HCT116 (cell line): ENCODE measurements around the gene DENND4B. TPM values are rescaled to one million over a fixed set of nuclear protein-coding genes. Genes with fewer than 3 reads are reported as not detected.

Experiments used
- ATAC-seq: fragments of 200-7000 bp; cut with Tn5 transposase; 2 replicates; pipeline ENCODE4 v1.9.1; 2020; ENCODE audit warnings: mild to moderate bottlenecking, moderate library complexity
- BruUV-seq: library from RNA; stranded (reverse); fragments of 400-500 nt; replicated peaks from 2 replicates; lab custom pipeline; 2021; lab: Mats Ljungman, UMichigan
- CTCF ChIA-PET: fragments of 300-600 bp; sonication (Branson Sonifier 250); formaldehyde crosslinking; loops from one replicate; lab custom pipeline; 2021; ENCODE audit warnings: antibody characterized with exemption; lab: Charles Lee
- POLR2A ChIA-PET: fragments of 300-600, 350-600 bp; sonication (Branson Sonifier 250); formaldehyde crosslinking; loops from one replicate; lab custom pipeline; 2021; ENCODE audit warnings: antibody characterized with exemption; lab: Charles Lee
- RAD21 ChIA-PET, 2 experiments: fragments of 300-600 bp; sonication (Branson Sonifier 250); formaldehyde crosslinking; loops; one replicate each; lab custom pipeline; 2023; ENCODE audit warnings: low total read pairs in 2 of 2; ENCODE audit not compliant: uncharacterized antibody in 2 of 2, unreplicated experiment in 2 of 2, low non-redundant PET in 1 of 2; lab: Charles Lee
- DNase-seq: peaks from one replicate; pipeline ENCODE4 v3.0.0-alpha.2; 2010; ENCODE audit warnings: low read depth, low spot score
- H2AFZ ChIP-seq: fragments of 200-600 bp; shearing (Covaris generic), sonication (generic); 2 replicates; pipeline ENCODE4 v1.6.1; 2017; ENCODE audit warnings: low read depth, mixed run types, mixed read lengths, antibody characterized with exemption, low read length; ENCODE audit not compliant: poor library complexity, severe bottlenecking
- H3K27ac ChIP-seq: 2 replicates; pipeline ENCODE4 v1.5.1; 2012; ENCODE audit warnings: low read depth, low read length
- H3K27me3 ChIP-seq: fragments of 200-600 bp; sonication (generic); 2 replicates; pipeline ENCODE4 v1.6.1; 2016; ENCODE audit warnings: mixed run types, low read length, mixed read lengths; ENCODE audit not compliant: insufficient read depth
- H3K36me3 ChIP-seq, 2 experiments: fragments of 200-500 bp in 1 of 2; fragments of 200-600 bp in 1 of 2; sonication (Bioruptor generic) in 1 of 2; sonication (generic) in 1 of 2; 2 replicates each; pipeline versions ENCODE4 v1.5.1 to v1.6.1; 2014 to 2016; ENCODE audit warnings: low read length in 2 of 2, inconsistent platforms in 1 of 2, mixed read lengths in 1 of 2, mixed run types in 1 of 2; ENCODE audit not compliant: insufficient read depth in 2 of 2, control insufficient read depth in 1 of 2
- H3K4me1 ChIP-seq, 2 experiments: fragments of 200-600 bp in 1 of 2; sonication (generic) in 1 of 2; 2 replicates each; pipeline versions ENCODE4 v1.5.1 to v1.6.1; 2012 to 2017; ENCODE audit warnings: low read length in 2 of 2, inconsistent platforms in 1 of 2, mild to moderate bottlenecking in 1 of 2, mixed read lengths in 1 of 2, mixed run types in 1 of 2, moderate library complexity in 1 of 2; ENCODE audit not compliant: insufficient read depth in 2 of 2, control insufficient read depth in 1 of 2
- H3K4me2 ChIP-seq: fragments of 200-600 bp; sonication (generic); 2 replicates; pipeline ENCODE4 v1.6.1; 2017; ENCODE audit warnings: mixed run types, low read length, mixed read lengths
- H3K4me3 ChIP-seq, 2 experiments: fragments of 200-600 bp in 1 of 2; sonication (generic) in 1 of 2; replicated peaks in 1 of 2; 2 replicates each; pipeline ENCODE4 v1.5.1; 2011 to 2016; ENCODE audit warnings: low read length in 2 of 2, control low read depth in 1 of 2, low read depth in 1 of 2, mild to moderate bottlenecking in 1 of 2, mixed read lengths in 1 of 2, mixed run types in 1 of 2
- H3K79me2 ChIP-seq: fragments of 200-600 bp; sonication (generic); 2 replicates; pipeline ENCODE4 v1.6.1; 2017; ENCODE audit warnings: mild to moderate bottlenecking, mixed run types, low read length, moderate library complexity, mixed read lengths; ENCODE audit not compliant: insufficient read depth
- H3K9ac ChIP-seq: fragments of 200-600 bp; sonication (generic); 2 replicates; pipeline ENCODE4 v1.6.1; 2016; ENCODE audit warnings: low read length, mixed read lengths
- H3K9me2 ChIP-seq: fragments of 200-600 bp; sonication (generic), shearing (Covaris generic); 2 replicates; pipeline ENCODE4 v1.6.1; 2017; ENCODE audit warnings: mixed run types, mild to moderate bottlenecking, moderate library complexity; ENCODE audit not compliant: insufficient read depth
- H3K9me3 ChIP-seq, 2 experiments: fragments of 200-500 bp in 1 of 2; fragments of 200-600 bp in 1 of 2; sonication (Bioruptor generic) in 1 of 2; sonication (generic) in 1 of 2; 2 replicates each; pipeline ENCODE4 v1.6.1; 2014 to 2017; ENCODE audit warnings: low read length in 2 of 2, mixed read lengths in 2 of 2, inconsistent platforms in 1 of 2, low read depth in 1 of 2, mild to moderate bottlenecking in 1 of 2, mixed run types in 1 of 2, moderate library complexity in 1 of 2; ENCODE audit not compliant: control insufficient read depth in 1 of 2, insufficient read depth in 1 of 2
- H4K20me1 ChIP-seq: fragments of 200-600 bp; sonication (generic), shearing (Covaris generic); 2 replicates; pipeline ENCODE4 v1.6.1; 2017; ENCODE audit warnings: mixed run types, mild to moderate bottlenecking, moderate library complexity; ENCODE audit not compliant: insufficient read depth
- CEBPB ChIP-seq: IDR thresholded peaks from 2 replicates; pipeline ENCODE4 v1.6.1; 2012; ENCODE audit warnings: low read depth
- FOSL1 ChIP-seq: IDR thresholded peaks from 2 replicates; pipeline ENCODE4 v1.6.1; 2012; ENCODE audit warnings: low read depth
- SIN3A ChIP-seq: IDR thresholded peaks from 2 replicates; pipeline ENCODE4 v1.6.1; 2012; ENCODE audit warnings: low read depth
- SRF ChIP-seq: IDR thresholded peaks from 2 replicates; pipeline ENCODE4 v1.6.1; 2012; ENCODE audit warnings: low read depth
- YY1 ChIP-seq: IDR thresholded peaks from 2 replicates; pipeline ENCODE4 v1.6.1; 2011; ENCODE audit warnings: low read length, low read depth, moderate library complexity, mild to moderate bottlenecking; ENCODE audit not compliant: insufficient replicate concordance; ENCODE audit errors: extremely low read depth
- ZFX ChIP-seq: fragments of 450-650 bp; IDR thresholded peaks from 2 replicates; pipeline ENCODE4 v1.6.1; 2017
- ZNF274 ChIP-seq: fragments of 200-500 bp; sonication (Bioruptor generic); IDR thresholded peaks from 2 replicates; pipeline ENCODE4 v1.6.1; 2014; ENCODE audit warnings: mild to moderate bottlenecking, low read depth, low read length, inconsistent platforms
- intact Hi-C: fragments of 100-400 bp; cut with micrococcal nuclease; formaldehyde crosslinking; loops from 2 replicates; pipeline ENCODE4 v1.10.0; 2022
- total RNA-seq: library from RNA; stranded (reverse); gene quantifications from one replicate; pipeline ENCODE4 v1.2.1, GENCODE V29; 2021; ENCODE audit not compliant: unreplicated experiment
- TF ChIP-seq, protein P1 (sequence below): IDR thresholded peaks from 2 replicates; pipeline ENCODE4 v1.6.1; 2011; ENCODE audit warnings: mild to moderate bottlenecking, low read length, moderate library complexity; ENCODE audit not compliant: insufficient replicate concordance; ENCODE audit errors: extremely low read depth
- TF ChIP-seq, protein P2 (sequence below): IDR thresholded peaks from 2 replicates; pipeline ENCODE4 v1.6.1; 2012

Gene DENND4B
- total RNA-seq, 1 experiment from 2014 or later, result 70.8 TPM

DNA sequence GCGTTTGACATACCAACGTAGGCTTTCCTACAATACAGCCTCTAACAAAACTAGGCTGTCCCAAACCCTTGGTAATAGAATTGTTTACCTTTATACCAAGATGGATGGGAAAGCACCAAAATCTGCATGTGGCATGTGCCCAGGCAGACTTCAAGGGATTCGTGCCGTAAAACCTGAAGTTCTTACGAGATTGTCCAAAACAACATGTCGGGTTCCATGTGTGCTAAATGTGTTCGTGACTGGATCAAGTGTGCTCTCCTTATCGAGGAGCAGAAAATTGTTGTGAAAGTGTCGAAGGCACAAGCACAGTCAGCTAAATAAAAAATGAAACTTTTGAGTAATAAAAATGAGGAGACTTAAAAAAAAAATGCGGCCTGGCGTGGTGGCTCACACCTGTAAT lies 49.1 kb upstream of the DENND4B start (continued):
- no peak for TF ChIP-seq YY1
- no peak for TF ChIP-seq ZNF274

DNA sequence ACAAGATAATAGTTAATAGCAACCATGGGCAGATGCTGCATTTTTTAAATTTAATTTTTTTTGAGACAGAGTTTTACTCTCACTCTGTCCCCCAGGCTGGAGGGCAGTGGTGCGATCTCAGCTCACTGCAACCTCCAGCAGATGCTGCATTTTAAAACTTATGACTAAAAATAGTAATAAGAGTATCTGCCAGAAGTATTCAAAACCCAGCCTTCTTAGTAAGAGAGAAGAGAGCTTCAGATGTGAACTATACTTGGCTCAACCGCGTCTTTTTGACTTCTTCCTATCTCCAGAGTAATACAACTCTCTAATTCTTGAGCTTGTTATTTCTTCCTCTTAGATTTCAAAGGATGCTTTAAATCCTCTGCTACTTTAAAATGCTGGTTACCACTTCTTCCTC lies 48.7 kb upstream of the DENND4B start:
- no TSS peak for BruUV-seq
- ChIA-PET CTCF (no interaction called here), RAD21 (no interaction called here), POLR2A (interaction anchor here (1.0 kb wide), 1 partner anchor 29 kb away, joined by 3 read pairs; no protein-coding TSS in a partner anchor)
- no peak overlapping the region for H3K27ac ChIP-seq
- H3K4me1 ChIP-seq, result peaks cover 0 to 14% of the 10 kb centered on the region in 2 experiments; a peak in 3 of 4 replicates
- no peaks in the 10 kb centered on the region for H3K27me3 ChIP-seq
- H3K36me3 ChIP-seq, result peaks cover 15 to 31% of the 10 kb centered on the region in 2 experiments
- H3K9me3 ChIP-seq, result no peaks in the 10 kb centered on the region
- H2AFZ ChIP-seq, result no peak overlapping the region
- H3K9ac ChIP-seq, result no peak overlapping the region
- DNase-seq (no peak), ATAC-seq (no peak)
- no peaks in the 10 kb centered on the region for H3K9me2 ChIP-seq
- TF ChIP-seq ZNF274 (no peak), CEBPB (no peak), ZFX (no peak), FOSL1 (no peak), YY1 (no peak), SRF (no peak), SIN3A (no peak)
- TF ChIP-seq, protein P1, sequence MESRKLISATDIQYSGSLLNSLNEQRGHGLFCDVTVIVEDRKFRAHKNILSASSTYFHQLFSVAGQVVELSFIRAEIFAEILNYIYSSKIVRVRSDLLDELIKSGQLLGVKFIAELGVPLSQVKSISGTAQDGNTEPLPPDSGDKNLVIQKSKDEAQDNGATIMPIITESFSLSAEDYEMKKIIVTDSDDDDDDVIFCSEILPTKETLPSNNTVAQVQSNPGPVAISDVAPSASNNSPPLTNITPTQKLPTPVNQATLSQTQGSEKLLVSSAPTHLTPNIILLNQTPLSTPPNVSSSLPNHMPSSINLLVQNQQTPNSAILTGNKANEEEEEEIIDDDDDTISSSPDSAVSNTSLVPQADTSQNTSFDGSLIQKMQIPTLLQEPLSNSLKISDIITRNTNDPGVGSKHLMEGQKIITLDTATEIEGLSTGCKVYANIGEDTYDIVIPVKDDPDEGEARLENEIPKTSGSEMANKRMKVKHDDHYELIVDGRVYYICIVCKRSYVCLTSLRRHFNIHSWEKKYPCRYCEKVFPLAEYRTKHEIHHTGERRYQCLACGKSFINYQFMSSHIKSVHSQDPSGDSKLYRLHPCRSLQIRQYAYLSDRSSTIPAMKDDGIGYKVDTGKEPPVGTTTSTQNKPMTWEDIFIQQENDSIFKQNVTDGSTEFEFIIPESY, result no peak
- TF ChIP-seq, protein P2, sequence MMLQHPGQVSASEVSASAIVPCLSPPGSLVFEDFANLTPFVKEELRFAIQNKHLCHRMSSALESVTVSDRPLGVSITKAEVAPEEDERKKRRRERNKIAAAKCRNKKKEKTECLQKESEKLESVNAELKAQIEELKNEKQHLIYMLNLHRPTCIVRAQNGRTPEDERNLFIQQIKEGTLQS, result no peak
- H3K4me3 ChIP-seq, result no peak overlapping the region
- intact Hi-C loops, result no loop called here
- H3K79me2 ChIP-seq, result peaks cover 24% of the 10 kb centered on the region
- no peak overlapping the region for H3K4me2 ChIP-seq
- H4K20me1 ChIP-seq, result peaks cover 11% of the 10 kb centered on the region; the same call in 1 of the 2 replicates
